Raji (cell line): Measurements from ENCODE around the gene SMS.

Source experiments
- POLR2A ChIP-seq: IDR thresholded peaks from 2 replicates; pipeline ENCODE4 v1.6.1; 2011; ENCODE audit warnings: low read depth, low read length, control low read depth; ENCODE audit not compliant: insufficient read depth

Gene SMS

GRCh38 chrX:21966866-21967265 lies 26.4 kb downstream of the SMS start:
- no peak for TF ChIP-seq POLR2A

GRCh38 chrX:21968333-21968732 lies 27.8 kb downstream of the SMS start:
- TF ChIP-seq POLR2A, result no peak

GRCh38 chrX:21970326-21970725 lies 29.8 kb downstream of the SMS start:
- TF ChIP-seq POLR2A, result no peak

GRCh38 chrX:21972046-21972445 lies 31.5 kb downstream of the SMS start:
- no peak for TF ChIP-seq POLR2A

- no peak for TF ChIP-seq POLR2A
These were observed 32.2 kb downstream of the SMS start for GRCh38 chrX:21972721-21973120.

- no peak for TF ChIP-seq POLR2A
These were observed 33.0 kb downstream of the SMS start for GRCh38 chrX:21973321-21974010.

GRCh38 chrX:21974011-21974385 lies 33.5 kb downstream of the SMS start:
- no peak for TF ChIP-seq POLR2A

GRCh38 chrX:21975242-21975641 lies 34.7 kb downstream of the SMS start:
- TF ChIP-seq POLR2A, result no peak

GRCh38 chrX:21975812-21976211 lies 35.3 kb downstream of the SMS start:
- no peak for TF ChIP-seq POLR2A

GRCh38 chrX:21978346-21978745 lies 37.8 kb downstream of the SMS start:
- no peak for TF ChIP-seq POLR2A

GRCh38 chrX:21982311-21982710 lies 41.8 kb downstream of the SMS start:
- TF ChIP-seq POLR2A, result no peak

- TF ChIP-seq POLR2A, result no peak
These were observed 44.8 kb downstream of the SMS start for GRCh38 chrX:21985332-21985777.

GRCh38 chrX:21986596-21986995 lies 46.1 kb downstream of the SMS start:
- TF ChIP-seq POLR2A, result no peak

- TF ChIP-seq POLR2A, result no peak
These were observed 48.9 kb downstream of the SMS start for GRCh38 chrX:21989384-21989783.

- TF ChIP-seq POLR2A, result no peak
These were observed 50.3 kb downstream of the SMS start for GRCh38 chrX:21990832-21991231.

GRCh38 chrX:21991504-21991903 lies 51.0 kb downstream of the SMS start:
- no peak for TF ChIP-seq POLR2A

GRCh38 chrX:21993265-21993664 lies 52.8 kb downstream of the SMS start:
- TF ChIP-seq POLR2A, result no peak
